ENCODE measurements around the gene PRRT1.

PRRT1 gene

DNA sequence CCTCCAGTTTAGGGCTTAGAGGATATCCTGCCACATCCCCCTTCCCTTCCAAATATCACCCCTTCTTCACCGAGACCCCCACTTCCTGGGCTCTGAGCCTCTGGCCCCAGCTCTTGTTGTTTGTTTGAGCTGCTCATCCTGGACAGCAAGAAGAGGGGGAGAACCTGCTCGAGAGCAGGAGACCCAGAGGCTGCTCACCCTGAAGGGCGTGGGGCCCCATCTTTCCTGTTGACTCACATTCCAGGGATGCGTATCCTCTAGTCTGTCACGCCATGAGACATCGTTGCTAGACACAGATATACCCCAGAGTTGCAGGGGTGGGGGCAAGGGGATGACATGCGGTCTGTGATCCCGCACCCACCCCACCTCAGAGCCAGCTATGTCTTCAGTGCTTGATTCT lies 36.9 kb downstream of the PRRT1 start:
- Histone ChIP-seq H3F3A (ENCODE audit: low read depth) (no peaks in the 10 kb centered on the region), H3K36me3 (ENCODE audit: insufficient read depth, low read length) (peaks cover 37% of the 10 kb centered on the region; the same call in 1 of the 2 replicates), H3K9ac (ENCODE audit: low read depth, low read length, poor library complexity, severe bottlenecking) (no peak overlapping the region), H3K9me2 (replicated peaks; ENCODE audit: low read depth, low read length) (no peaks in the 10 kb centered on the region), H3K79me2 (ENCODE audit: insufficient read depth, low read length) (no peaks in the 10 kb centered on the region), H3K4me3 (ENCODE audit: low read length, poor library complexity, severe bottlenecking) (no peak overlapping the region), H3K9me3 (ENCODE audit: insufficient read depth, low read depth, low read length) (no peaks in the 10 kb centered on the region), H4K20me1 (ENCODE audit: insufficient read depth, low read length, poor library complexity, severe bottlenecking) (peaks cover 2% of the 10 kb centered on the region), H3K4me1 (ENCODE audit: insufficient read depth, low read length, poor library complexity, severe bottlenecking) (no peaks in the 10 kb centered on the region), H2AFZ (ENCODE audit: low read length) (no peak overlapping the region), H3K4me2 (ENCODE audit: low read depth, low read length, poor library complexity, severe bottlenecking) (no peak overlapping the region), H3K27me3 (ENCODE audit: insufficient read depth, low read length, poor library complexity, severe bottlenecking) (no peaks in the 10 kb centered on the region)
- TF ChIP-seq, protein P1, sequence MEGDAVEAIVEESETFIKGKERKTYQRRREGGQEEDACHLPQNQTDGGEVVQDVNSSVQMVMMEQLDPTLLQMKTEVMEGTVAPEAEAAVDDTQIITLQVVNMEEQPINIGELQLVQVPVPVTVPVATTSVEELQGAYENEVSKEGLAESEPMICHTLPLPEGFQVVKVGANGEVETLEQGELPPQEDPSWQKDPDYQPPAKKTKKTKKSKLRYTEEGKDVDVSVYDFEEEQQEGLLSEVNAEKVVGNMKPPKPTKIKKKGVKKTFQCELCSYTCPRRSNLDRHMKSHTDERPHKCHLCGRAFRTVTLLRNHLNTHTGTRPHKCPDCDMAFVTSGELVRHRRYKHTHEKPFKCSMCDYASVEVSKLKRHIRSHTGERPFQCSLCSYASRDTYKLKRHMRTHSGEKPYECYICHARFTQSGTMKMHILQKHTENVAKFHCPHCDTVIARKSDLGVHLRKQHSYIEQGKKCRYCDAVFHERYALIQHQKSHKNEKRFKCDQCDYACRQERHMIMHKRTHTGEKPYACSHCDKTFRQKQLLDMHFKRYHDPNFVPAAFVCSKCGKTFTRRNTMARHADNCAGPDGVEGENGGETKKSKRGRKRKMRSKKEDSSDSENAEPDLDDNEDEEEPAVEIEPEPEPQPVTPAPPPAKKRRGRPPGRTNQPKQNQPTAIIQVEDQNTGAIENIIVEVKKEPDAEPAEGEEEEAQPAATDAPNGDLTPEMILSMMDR (conservative IDR thresholded peaks at IDR 0.05; ENCODE audit: low read length): no peak
- TF ChIP-seq EZH2phosphoT487 (IDR thresholded peaks at IDR 0.05; ENCODE audit: borderline replicate concordance): no peak

DNA sequence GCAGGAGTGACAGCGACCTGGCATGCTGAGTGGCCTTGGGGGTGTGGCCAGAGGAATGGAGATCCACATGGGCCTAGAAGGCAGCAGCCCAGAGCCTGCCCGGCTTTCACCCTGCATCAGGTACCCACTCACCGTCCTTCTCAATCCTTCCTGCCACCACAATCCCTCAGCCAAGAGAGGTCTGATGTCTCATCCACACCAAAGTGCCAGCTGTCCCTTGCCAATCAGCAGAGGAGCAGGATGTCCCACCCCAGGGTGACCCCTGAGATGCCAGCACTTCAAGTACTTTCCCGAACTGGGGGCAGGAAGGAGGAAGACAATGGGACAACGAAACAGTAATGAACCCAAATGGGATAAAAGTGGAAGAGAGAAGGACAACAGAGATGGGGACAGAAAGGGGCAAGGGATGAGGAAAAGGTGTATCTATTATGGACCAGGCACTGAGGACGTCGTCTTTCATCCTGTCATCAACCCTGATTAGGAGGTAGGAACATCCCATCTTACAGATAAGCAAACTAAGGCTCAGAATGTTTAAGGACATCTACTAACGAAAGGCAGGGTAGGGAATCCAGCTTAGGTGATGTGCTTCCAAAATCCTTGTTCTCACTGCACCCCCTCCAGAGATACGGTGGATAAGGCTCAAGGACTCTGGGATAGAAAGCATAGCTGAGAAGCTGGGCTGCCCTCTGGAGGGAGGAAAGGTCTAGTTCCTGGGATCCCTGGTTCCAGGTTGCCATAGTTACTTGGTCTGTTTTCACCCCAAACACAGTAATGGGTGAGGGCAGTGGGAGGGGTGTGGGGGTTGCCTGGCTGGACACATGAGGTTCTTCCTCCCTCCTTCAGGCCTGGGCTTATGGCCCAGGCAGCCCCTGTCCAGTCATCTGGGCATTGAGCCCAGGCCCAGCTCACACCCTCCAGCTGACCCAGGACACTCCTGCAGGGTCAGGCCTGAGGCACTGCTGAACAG lies 38.1 kb downstream of the PRRT1 start:
- Histone ChIP-seq H3K27me3 (ENCODE audit: insufficient read depth, low read length, poor library complexity, severe bottlenecking) (no peaks in the 10 kb centered on the region), H3K79me2 (ENCODE audit: insufficient read depth, low read length) (no peaks in the 10 kb centered on the region), H3K4me1 (ENCODE audit: insufficient read depth, low read length, poor library complexity, severe bottlenecking) (no peaks in the 10 kb centered on the region), H4K20me1 (ENCODE audit: insufficient read depth, low read length, poor library complexity, severe bottlenecking) (peaks cover 2% of the 10 kb centered on the region), H3K9ac (ENCODE audit: low read depth, low read length, poor library complexity, severe bottlenecking) (no peak overlapping the region), H2AFZ (ENCODE audit: low read length) (no peak overlapping the region), H3K36me3 (ENCODE audit: insufficient read depth, low read length) (peaks cover 32% of the 10 kb centered on the region; the same call in 1 of the 2 replicates), H3K4me3 (ENCODE audit: low read length, poor library complexity, severe bottlenecking) (no peak overlapping the region), H3K9me2 (replicated peaks; ENCODE audit: low read depth, low read length) (no peaks in the 10 kb centered on the region), H3K4me2 (ENCODE audit: low read depth, low read length, poor library complexity, severe bottlenecking) (no peak overlapping the region), H3K9me3 (ENCODE audit: insufficient read depth, low read depth, low read length) (no peaks in the 10 kb centered on the region), H3F3A (ENCODE audit: low read depth) (no peaks in the 10 kb centered on the region)
- TF ChIP-seq, protein P1 (conservative IDR thresholded peaks at IDR 0.05; ENCODE audit: low read length): no peak
- TF ChIP-seq EZH2phosphoT487 (IDR thresholded peaks at IDR 0.05; ENCODE audit: borderline replicate concordance): no peak

DNA sequence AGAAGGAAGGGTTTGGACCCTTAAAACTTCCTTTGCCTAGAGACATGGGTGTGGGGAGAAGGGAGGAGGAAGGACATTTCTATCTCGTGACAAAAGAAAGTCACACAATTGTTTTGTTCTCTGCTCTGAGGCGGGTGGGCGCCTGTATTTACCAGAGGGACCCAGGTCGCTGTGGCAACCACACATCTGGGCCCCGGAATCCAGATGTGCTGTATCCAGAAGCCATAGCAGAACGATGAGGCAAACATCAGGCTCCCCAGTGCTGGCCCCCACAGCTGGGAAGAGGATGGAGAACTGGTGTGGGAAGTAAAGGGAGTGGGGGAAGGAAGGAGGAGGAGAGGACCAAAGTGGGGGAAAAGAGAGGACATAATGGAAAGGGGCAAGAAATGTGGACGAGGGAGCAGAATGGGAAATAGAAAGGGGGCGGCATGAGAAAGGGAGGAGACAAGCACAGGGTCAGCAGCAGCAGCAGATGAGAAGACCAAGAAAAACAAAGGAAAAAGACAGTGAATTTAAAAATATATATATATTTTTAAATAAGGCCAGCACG lies 39.2 kb downstream of the PRRT1 start:
- H3K4me1 ChIP-seq (ENCODE audit: insufficient read depth, low read length, poor library complexity, severe bottlenecking): no peaks in the 10 kb centered on the region
- TF ChIP-seq, protein P1 (conservative IDR thresholded peaks at IDR 0.05; ENCODE audit: low read length): no peak
- no peak for TF ChIP-seq EZH2phosphoT487 (IDR thresholded peaks at IDR 0.05; ENCODE audit: borderline replicate concordance)

More for the DNA sequence above, 39.2 kb downstream of the PRRT1 start:
- no peaks in the 10 kb centered on the region for H3F3A ChIP-seq (ENCODE audit: low read depth)
- H3K4me2 ChIP-seq (ENCODE audit: low read depth, low read length, poor library complexity, severe bottlenecking): no peak overlapping the region
- no peaks in the 10 kb centered on the region for H3K9me3 ChIP-seq (ENCODE audit: insufficient read depth, low read depth, low read length)
- H3K9ac ChIP-seq (ENCODE audit: low read depth, low read length, poor library complexity, severe bottlenecking): no peak overlapping the region
- no peak overlapping the region for H3K4me3 ChIP-seq (ENCODE audit: low read length, poor library complexity, severe bottlenecking)
- H3K9me2 ChIP-seq (replicated peaks; ENCODE audit: low read depth, low read length): no peaks in the 10 kb centered on the region
- no peaks in the 10 kb centered on the region for H3K27me3 ChIP-seq (ENCODE audit: insufficient read depth, low read length, poor library complexity, severe bottlenecking)
- H3K36me3 ChIP-seq (ENCODE audit: insufficient read depth, low read length): peaks cover 20% of the 10 kb centered on the region; the same call in 1 of the 2 replicates
- no peaks in the 10 kb centered on the region for H3K79me2 ChIP-seq (ENCODE audit: insufficient read depth, low read length)
- no peak overlapping the region for H2AFZ ChIP-seq (ENCODE audit: low read length)
- H4K20me1 ChIP-seq (ENCODE audit: insufficient read depth, low read length, poor library complexity, severe bottlenecking): no peaks in the 10 kb centered on the region
